PFSK-1 (cell line): ENCODE measurements around the gene GPR180.
A peak's percentile ranks its signal among the peaks of the same experiment; 100 is the strongest.

Source experiments
- FOXP2 ChIP-seq: optimal IDR thresholded peaks from 2 replicates; pipeline ENCODE3; 2011; ENCODE audit warnings: borderline replicate concordance, control low read depth, inconsistent platforms; ENCODE audit not compliant: insufficient read depth; ENCODE audit errors: extremely low read length, extremely low read depth
- POLR2AphosphoS5 ChIP-seq: IDR thresholded peaks from 2 replicates; pipeline ENCODE4 v1.6.1; 2012; ENCODE audit warnings: low read depth, mild to moderate bottlenecking, control low read depth, low read length, moderate library complexity
- REST ChIP-seq, 2 experiments: IDR thresholded peaks; 2 replicates each; pipeline versions ENCODE4 v1.6.1 to v1.8.0; 2011 to 2012; ENCODE audit warnings: low read depth in 2 of 2, low read length in 2 of 2, control low read depth in 1 of 2, inconsistent platforms in 1 of 2, mild to moderate bottlenecking in 1 of 2, moderate library complexity in 1 of 2; ENCODE audit not compliant: insufficient read depth in 1 of 2
- SIN3A ChIP-seq: IDR thresholded peaks from 2 replicates; pipeline ENCODE4 v1.6.1; 2012; ENCODE audit warnings: mild to moderate bottlenecking, low read length, moderate library complexity, borderline replicate concordance; ENCODE audit not compliant: insufficient read depth
- TAF1 ChIP-seq: IDR thresholded peaks from 2 replicates; pipeline ENCODE4 v1.6.1; 2012; ENCODE audit warnings: low read length, control low read depth, borderline replicate concordance; ENCODE audit not compliant: insufficient read depth

Gene GPR180

GRCh38 chr13:94595950-94596574 is 5.6 kb upstream of the GPR180 start, which contains the start of gene TGDS:
Gene TGDS (minus strand): TSS chr13:94596152. CDS start chr13:94596136, 16 bp downstream.
- peak; percentile 55; the same call in 1 of the 2 replicates for TF ChIP-seq SIN3A
- no peak for TF ChIP-seq REST (IDR thresholded peaks at IDR 0.05; ENCODE audit: insufficient read depth in 1 of 2, low read depth in 2 of 2, low read length in 2 of 2)
- peak; percentile 81; the same call in 1 of the 2 replicates for TF ChIP-seq TAF1
- TF ChIP-seq FOXP2, result peak; percentile 11
- peak; percentile 94 for TF ChIP-seq POLR2AphosphoS5

GRCh38 chr13:94596575-94596971 is 5.1 kb upstream of the GPR180 start:
- no peak for TF ChIP-seq TAF1

- no peak for TF ChIP-seq TAF1
Measured at GRCh38 chr13:94598281-94598680, 3.4 kb upstream of the GPR180 start.

GRCh38 chr13:94599877-94600276 is 1.8 kb upstream of the GPR180 start:
- no peak for TF ChIP-seq TAF1
- no peak for TF ChIP-seq SIN3A
- TF ChIP-seq FOXP2, result no peak
- TF ChIP-seq POLR2AphosphoS5, result no peak
- no peak for TF ChIP-seq REST (IDR thresholded peaks at IDR 0.05; ENCODE audit: insufficient read depth in 1 of 2, low read depth in 2 of 2, low read length in 2 of 2)

GRCh38 chr13:94602467-94602866 is 810 bp downstream of the GPR180 start:
- TF ChIP-seq SIN3A (no peak), TAF1 (no peak), POLR2AphosphoS5 (no peak), REST (IDR thresholded peaks at IDR 0.05; ENCODE audit: insufficient read depth in 1 of 2, low read depth in 2 of 2, low read length in 2 of 2) (no peak), FOXP2 (no peak)

GRCh38 chr13:94607056-94607455 is 5.4 kb downstream of the GPR180 start:
- TF ChIP-seq REST (IDR thresholded peaks at IDR 0.05; ENCODE audit: insufficient read depth in 1 of 2, low read depth in 2 of 2, low read length in 2 of 2), result no peak
- TF ChIP-seq TAF1, result no peak
- no peak for TF ChIP-seq SIN3A
- TF ChIP-seq FOXP2, result no peak
- no peak for TF ChIP-seq POLR2AphosphoS5
